Heart left ventricle (tissue), 16 donors: Measurements from ENCODE around the gene NOTCH3. TPM values are rescaled to one million over a fixed set of nuclear protein-coding genes. Genes with fewer than 3 reads are reported as not detected.
A peak's percentile ranks its signal among the peaks of the same experiment; 100 is the strongest.

Source experiments
- ATAC-seq, 4 donors: fragments of 200-7000 bp; cut with Tn5 transposase; one replicate each; pipeline ENCODE4 v1.9.1; 2020 to 2022; ENCODE audit warnings: moderate library complexity in 4 of 4, mild to moderate bottlenecking in 3 of 4, moderate number of reproducible peaks in 1 of 4
- DNase-seq, 5 donors: peaks; one replicate each; pipeline ENCODE4 v3.0.0-alpha.2; 2020
- H3K27ac ChIP-seq, 12 donors: fragments of 200-600 bp; sonication (generic) in 4 of 12; one replicate each; pipeline versions ENCODE4 v1.5.0 to v1.8.0; 2016 to 2022; ENCODE audit warnings: mild to moderate bottlenecking in 2 of 12
- H3K27me3 ChIP-seq, 9 donors: fragments of 200-600 bp; sonication (generic) in 2 of 9; one replicate each; pipeline versions ENCODE4 v1.5.1 to v1.8.0; 2016 to 2022; ENCODE audit warnings: mild to moderate bottlenecking in 3 of 9
- H3K36me3 ChIP-seq, 9 donors: fragments of 200-600 bp; sonication (generic) in 2 of 9; one replicate each; pipeline versions ENCODE4 v1.5.0 to v1.8.0; 2018 to 2022; ENCODE audit warnings: mild to moderate bottlenecking in 2 of 9
- H3K4me1 ChIP-seq, 12 donors: fragments of 200-600 bp; sonication (generic) in 4 of 12; one replicate each; pipeline versions ENCODE4 v1.5.0 to v1.8.0; 2016 to 2022; ENCODE audit warnings: mild to moderate bottlenecking in 3 of 12
- H3K4me3 ChIP-seq, 12 donors: fragments of 200-600 bp; sonication (generic) in 4 of 12; one replicate each; pipeline versions ENCODE4 v1.5.0 to v1.8.0; 2017 to 2022; ENCODE audit warnings: mild to moderate bottlenecking in 9 of 12, moderate library complexity in 4 of 12
- H3K9me3 ChIP-seq, 12 donors: fragments of 200-600 bp; sonication (generic) in 4 of 12; one replicate each; pipeline versions ENCODE4 v1.5.0 to v1.8.0; 2016 to 2022; ENCODE audit warnings: mild to moderate bottlenecking in 1 of 12
- POLR2A ChIP-seq, 2 donors: fragments of 450-650 bp; IDR thresholded peaks; one replicate each; pipeline ENCODE4 v1.6.1; 2017; ENCODE audit warnings: antibody characterized with exemption in 2 of 2, mild to moderate bottlenecking in 2 of 2, moderate library complexity in 2 of 2
- whole genome bisulfite sequencing, 4 donors: extraction: QIAGEN DNeasy Blood & Tissue Kit in 2 of 4; methylation state at CpG; one replicate each; pipeline versions ENCODE4 v1.1.5 to v1.1.7; 2013 to 2018; 5-methylcytosine and 5-hydroxymethylcytosine counted together
- intact Hi-C, 10 donors: fragments of 100-400 bp; cut with DNase I; formaldehyde crosslinking; loops; one replicate each; pipeline versions ENCODE4 v1.11.1 to v1.14.2; 2022
- polyA plus RNA-seq, 2 donors: library from polyadenylated mRNA; stranded (reverse); fragments of 200-250 nt; gene quantifications; one replicate each; pipeline ENCODE4 v1.2.3, GENCODE V29; 2013
- total RNA-seq, 9 donors: library from RNA; depleted of rRNA in 2 of 9; stranded (reverse); fragments of >200 nt in 2 of 9; fragmentation: NEBNext Ultra II Directional in 3 of 9; extraction: Animal tissue kit (Norgen Biotek cat#: 25700) in 3 of 9; gene quantifications; one replicate each; pipeline versions ENCODE4 v1.1.0 to v1.2.4, GENCODE V29; 2016 to 2023
- TF ChIP-seq, protein P1 (sequence below), 12 donors: fragments of 200-600 bp; sonication (generic) in 4 of 12; IDR thresholded peaks; one replicate each; pipeline versions ENCODE4 v1.5.0 to v1.8.0; 2018 to 2022; ENCODE audit warnings: antibody characterized with exemption in 12 of 12, mild to moderate bottlenecking in 5 of 12
- donor health status: ischemic (EF 13 %, LVEDD 7.1; RV severe dilation, severe dysfunction).
- donor health status: healthy with polysubstance abuse.
- donor health status: DM: no; HTN: yes; CAD: no.
- donor health status: DM: no; HTN: no; CAD: no.
- donor health status: ischemic (EF 25% LVEDD 6.9; RV normal size, moderate dysfunction).
- donor health status: ischemic (EF 25% LVEDD 5.7; RV mildly dilated, moderate dysfunction).
- donor health status: healthy.
- donor health status: DM: yes; HTN: yes; CAD: no.
- donor health status: ischemic (EF 35%, LVEDD 5.7; RV mildly dilated, moderate dysfunction).
- donor health status: nonischemic (EF 11% LVEDD 7.7; RV severe dilation, severe dysfunction).
- donor health status: DM: yes; HTN: yes; CAD: no.
- donor health status: PGD.
- donor health status: ischemic (EF 29% LVEDD 5.4; RV normal size, mild dysfunction).
- donor health status: nonischemic (EF 23%, LVEDD 6.1; RV moderate dilation, normal function).

Gene NOTCH3
- total and polyA plus RNA-seq, 11 donors, result 16.7 to 77.2 (median 29.6) TPM

DNA sequence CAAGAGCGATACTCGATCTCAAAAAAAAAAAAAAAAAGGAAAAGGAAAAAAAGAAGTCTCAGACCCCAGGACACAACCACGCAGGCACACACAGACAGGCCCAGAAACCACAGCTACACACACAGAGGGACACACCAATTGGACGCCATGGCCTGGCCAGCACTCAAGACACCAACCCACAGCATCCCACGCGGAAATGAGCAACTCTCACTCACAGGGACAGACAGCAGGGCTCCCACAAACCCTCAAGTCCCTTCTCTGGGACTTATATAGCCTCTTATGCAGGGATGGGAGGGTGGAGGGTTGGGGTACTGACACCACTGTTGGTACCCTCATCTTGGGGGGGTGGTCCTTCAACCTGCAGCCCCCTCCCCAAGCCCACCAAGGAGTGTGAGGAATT, 5.9 kb downstream of the NOTCH3 start:
- peaks cover 6 to 55% (median 30%) of the 10 kb centered on the region in 9 donors for H3K27me3 ChIP-seq
- H3K9me3 ChIP-seq, result no peaks in the 10 kb centered on the region
- TF ChIP-seq, protein P1, sequence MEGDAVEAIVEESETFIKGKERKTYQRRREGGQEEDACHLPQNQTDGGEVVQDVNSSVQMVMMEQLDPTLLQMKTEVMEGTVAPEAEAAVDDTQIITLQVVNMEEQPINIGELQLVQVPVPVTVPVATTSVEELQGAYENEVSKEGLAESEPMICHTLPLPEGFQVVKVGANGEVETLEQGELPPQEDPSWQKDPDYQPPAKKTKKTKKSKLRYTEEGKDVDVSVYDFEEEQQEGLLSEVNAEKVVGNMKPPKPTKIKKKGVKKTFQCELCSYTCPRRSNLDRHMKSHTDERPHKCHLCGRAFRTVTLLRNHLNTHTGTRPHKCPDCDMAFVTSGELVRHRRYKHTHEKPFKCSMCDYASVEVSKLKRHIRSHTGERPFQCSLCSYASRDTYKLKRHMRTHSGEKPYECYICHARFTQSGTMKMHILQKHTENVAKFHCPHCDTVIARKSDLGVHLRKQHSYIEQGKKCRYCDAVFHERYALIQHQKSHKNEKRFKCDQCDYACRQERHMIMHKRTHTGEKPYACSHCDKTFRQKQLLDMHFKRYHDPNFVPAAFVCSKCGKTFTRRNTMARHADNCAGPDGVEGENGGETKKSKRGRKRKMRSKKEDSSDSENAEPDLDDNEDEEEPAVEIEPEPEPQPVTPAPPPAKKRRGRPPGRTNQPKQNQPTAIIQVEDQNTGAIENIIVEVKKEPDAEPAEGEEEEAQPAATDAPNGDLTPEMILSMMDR (IDR thresholded peaks at IDR 0.05), result no peak
- TF ChIP-seq POLR2A (IDR thresholded peaks at IDR 0.05), result no peak
- DNase-seq, result peak in 3 of 5 donors; percentile 45 to 76 (median 52)
- peak overlapping the region in 11 of 12 donors; percentile 15 to 91 (median 52) for H3K27ac ChIP-seq
- 46 to 61% (median 52%) methylated on average over 6 of the region's 6 CpGs for WGBS, 4 donors
- ATAC-seq, result peak; percentile 9 to 72 (median 50)
- peak overlapping the region in 11 of 12 donors; percentile 9 to 70 (median 53) for H3K4me3 ChIP-seq
- peaks cover 0 to 31% (median 4%) of the 10 kb centered on the region in 9 donors for H3K36me3 ChIP-seq
- peaks cover 0 to 40% (median 8%) of the 10 kb centered on the region in 12 donors for H3K4me1 ChIP-seq
- intact Hi-C loops, result loop anchor here in 1 of 10 donors (10.0 kb wide), 1 partner anchor 60 kb away; no protein-coding TSS in a partner anchor

DNA sequence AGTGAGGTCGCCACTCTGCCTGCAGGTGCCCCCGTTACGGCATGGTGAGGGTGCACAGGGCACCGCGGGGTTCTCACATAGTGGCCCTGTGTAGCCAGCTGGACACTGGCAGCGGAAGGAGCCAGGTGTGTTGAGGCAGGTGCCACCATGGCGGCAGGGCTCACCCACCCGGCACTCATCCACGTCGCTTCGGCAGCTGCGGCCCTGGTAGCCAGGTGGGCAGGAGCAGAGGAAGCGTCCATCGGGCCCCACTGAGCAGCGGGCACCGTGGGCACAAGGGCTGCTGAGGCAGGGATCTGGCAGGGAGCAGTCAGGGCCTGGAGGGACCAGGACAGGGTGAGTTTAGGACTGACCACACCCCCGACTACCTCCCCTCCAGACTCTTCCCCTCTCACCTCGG, 8.8 kb downstream of the NOTCH3 start:
- H3K27me3 ChIP-seq, result peaks cover 0 to 30% (median 21%) of the 10 kb centered on the region in 9 donors
- intact Hi-C loops, result loop anchor here in 1 of 10 donors (10.0 kb wide), 1 partner anchor 63 kb away; no protein-coding TSS in a partner anchor
- DNase-seq (no peak), ATAC-seq (no peak)
- WGBS, 4 donors, result 91 to 97% (median 96%) methylated on average over 11 to 18 of the region's 18 CpGs
- no peaks in the 10 kb centered on the region for H3K9me3 ChIP-seq
- H3K4me1 ChIP-seq, result peaks cover 0 to 29% (median 7%) of the 10 kb centered on the region in 12 donors
- peaks cover 0 to 54% (median 6%) of the 10 kb centered on the region in 9 donors for H3K36me3 ChIP-seq
- H3K4me3 ChIP-seq, result no peak overlapping the region
- H3K27ac ChIP-seq, result no peak overlapping the region
- TF ChIP-seq, protein P1 (IDR thresholded peaks at IDR 0.05), result no peak
- no peak for TF ChIP-seq POLR2A (IDR thresholded peaks at IDR 0.05)

DNA sequence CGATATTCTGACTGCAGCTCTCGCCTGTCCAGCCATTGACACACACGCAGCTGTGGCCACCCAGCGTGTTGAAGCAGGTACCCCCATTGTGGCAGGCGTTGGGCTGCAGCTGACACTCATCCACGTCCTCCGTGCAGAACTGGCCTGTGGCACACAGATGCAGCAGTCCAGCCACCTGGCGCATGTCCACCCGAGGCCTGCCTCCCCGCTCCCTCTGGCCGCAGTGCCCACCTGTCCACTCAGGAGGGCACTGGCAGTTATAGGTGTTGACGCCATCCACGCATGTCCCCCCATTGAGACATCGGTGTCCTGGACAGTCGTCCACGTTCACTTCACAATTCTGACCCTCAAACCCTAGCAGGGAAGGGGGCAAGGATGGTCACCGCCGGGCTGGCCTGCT, 9.3 kb downstream of the NOTCH3 start:
- H3K4me3 ChIP-seq, result no peak overlapping the region
- intact Hi-C loops, result loop anchor here in 1 of 10 donors (10.0 kb wide), 1 partner anchor 63 kb away; no protein-coding TSS in a partner anchor
- H3K4me1 ChIP-seq, result peaks cover 0 to 25% (median 6%) of the 10 kb centered on the region in 12 donors
- no peak for TF ChIP-seq POLR2A (IDR thresholded peaks at IDR 0.05)
- TF ChIP-seq, protein P1 (IDR thresholded peaks at IDR 0.05), result no peak
- H3K27me3 ChIP-seq, result peaks cover 0 to 26% (median 17%) of the 10 kb centered on the region in 9 donors
- H3K36me3 ChIP-seq, result peaks cover 0 to 59% (median 6%) of the 10 kb centered on the region in 9 donors
- no peaks in the 10 kb centered on the region for H3K9me3 ChIP-seq
- no peak for DNase-seq
- ATAC-seq, result no peak
- WGBS, 4 donors, result 89 to 92% (median 92%) methylated on average over 10 to 18 of the region's 18 CpGs
- no peak overlapping the region for H3K27ac ChIP-seq

DNA sequence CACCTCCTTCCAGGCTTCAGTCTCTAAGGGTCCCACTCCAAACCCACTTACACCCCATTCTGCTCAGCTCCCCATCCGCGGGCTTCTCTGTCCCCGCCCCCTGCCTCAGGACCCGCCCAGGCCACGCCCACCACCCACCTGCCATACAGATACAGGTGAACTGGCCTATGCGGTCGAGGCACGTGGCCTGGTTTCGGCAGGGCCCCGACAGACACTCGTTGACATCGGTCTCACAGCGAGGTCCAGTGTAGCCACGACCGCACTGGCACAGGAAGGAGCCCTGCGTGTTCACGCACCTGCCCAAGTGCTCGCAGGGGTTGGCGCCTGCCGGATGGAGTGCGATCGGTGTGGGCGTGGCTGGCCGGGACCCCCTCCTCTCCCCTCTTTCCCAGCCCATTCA, 11.9 kb downstream of the NOTCH3 start:
- Histone ChIP-seq H3K4me1 (peaks cover 0 to 7% (median 0%) of the 10 kb centered on the region in 12 donors), H3K9me3 (no peaks in the 10 kb centered on the region), H3K36me3 (peaks cover 0 to 82% (median 6%) of the 10 kb centered on the region in 9 donors), H3K4me3 (no peak overlapping the region), H3K27me3 (peaks cover 0 to under 1% (median 0%) of the 10 kb centered on the region in 9 donors), H3K27ac (no peak overlapping the region)
- intact Hi-C loops, result no loop called here
- WGBS, 4 donors, result 89 to 92% (median 91%) methylated on average over 21 to 24 of the region's 24 CpGs
- TF ChIP-seq, protein P1 (IDR thresholded peaks at IDR 0.05), result no peak
- no peak for TF ChIP-seq POLR2A (IDR thresholded peaks at IDR 0.05)
- ATAC-seq (no peak), DNase-seq (no peak)
